Measurements from ENCODE around the gene KLF4.

KLF4 gene

DNA sequence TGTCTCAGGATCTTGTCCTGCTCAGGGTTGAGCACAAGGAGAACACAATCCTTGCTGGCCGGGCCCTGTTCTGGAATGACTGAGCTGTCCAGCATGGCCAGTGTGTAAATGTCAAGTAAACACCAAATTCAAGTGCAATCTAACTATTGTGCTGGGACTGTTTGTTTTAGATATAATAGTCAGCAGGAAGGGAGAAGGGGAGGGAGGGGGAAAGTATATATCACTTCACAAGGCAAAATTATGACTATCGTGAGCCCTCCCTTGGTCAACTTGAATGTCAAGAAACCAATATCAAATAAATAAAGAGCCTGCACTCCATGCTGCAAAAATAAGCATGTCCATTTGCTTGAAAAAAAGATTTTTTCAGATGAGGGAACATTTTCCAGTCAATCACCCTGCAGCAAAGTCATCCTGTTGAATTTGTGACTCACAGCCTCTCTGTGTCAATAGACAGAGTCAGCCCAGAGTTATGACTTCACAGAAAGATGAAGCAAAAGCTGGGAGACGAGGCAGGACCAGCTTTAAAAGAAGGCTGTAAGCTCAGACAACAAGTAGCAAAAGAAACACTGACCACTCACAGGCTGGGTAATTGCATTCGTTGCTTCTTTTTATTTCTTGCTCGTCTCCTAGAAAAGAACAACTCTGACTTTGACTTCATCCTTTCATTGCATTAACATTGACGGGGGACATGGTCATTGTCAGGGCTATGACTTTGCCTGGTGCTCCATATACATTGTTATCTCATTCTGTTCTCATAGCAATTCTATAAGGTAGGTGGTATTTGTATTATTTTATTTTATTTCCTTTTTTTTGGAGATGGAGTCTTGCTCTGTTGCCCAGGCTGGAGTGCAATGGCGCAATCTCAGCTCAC, 15.3 kb upstream of the KLF4 start:
- no peak for TF ChIP-seq EP300 (IDR thresholded peaks at IDR 0.05; ENCODE audit: borderline replicate concordance)
- TF ChIP-seq, protein P1, sequence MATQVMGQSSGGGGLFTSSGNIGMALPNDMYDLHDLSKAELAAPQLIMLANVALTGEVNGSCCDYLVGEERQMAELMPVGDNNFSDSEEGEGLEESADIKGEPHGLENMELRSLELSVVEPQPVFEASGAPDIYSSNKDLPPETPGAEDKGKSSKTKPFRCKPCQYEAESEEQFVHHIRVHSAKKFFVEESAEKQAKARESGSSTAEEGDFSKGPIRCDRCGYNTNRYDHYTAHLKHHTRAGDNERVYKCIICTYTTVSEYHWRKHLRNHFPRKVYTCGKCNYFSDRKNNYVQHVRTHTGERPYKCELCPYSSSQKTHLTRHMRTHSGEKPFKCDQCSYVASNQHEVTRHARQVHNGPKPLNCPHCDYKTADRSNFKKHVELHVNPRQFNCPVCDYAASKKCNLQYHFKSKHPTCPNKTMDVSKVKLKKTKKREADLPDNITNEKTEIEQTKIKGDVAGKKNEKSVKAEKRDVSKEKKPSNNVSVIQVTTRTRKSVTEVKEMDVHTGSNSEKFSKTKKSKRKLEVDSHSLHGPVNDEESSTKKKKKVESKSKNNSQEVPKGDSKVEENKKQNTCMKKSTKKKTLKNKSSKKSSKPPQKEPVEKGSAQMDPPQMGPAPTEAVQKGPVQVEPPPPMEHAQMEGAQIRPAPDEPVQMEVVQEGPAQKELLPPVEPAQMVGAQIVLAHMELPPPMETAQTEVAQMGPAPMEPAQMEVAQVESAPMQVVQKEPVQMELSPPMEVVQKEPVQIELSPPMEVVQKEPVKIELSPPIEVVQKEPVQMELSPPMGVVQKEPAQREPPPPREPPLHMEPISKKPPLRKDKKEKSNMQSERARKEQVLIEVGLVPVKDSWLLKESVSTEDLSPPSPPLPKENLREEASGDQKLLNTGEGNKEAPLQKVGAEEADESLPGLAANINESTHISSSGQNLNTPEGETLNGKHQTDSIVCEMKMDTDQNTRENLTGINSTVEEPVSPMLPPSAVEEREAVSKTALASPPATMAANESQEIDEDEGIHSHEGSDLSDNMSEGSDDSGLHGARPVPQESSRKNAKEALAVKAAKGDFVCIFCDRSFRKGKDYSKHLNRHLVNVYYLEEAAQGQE (IDR thresholded peaks at IDR 0.05; ENCODE audit: low read depth), result peak; percentile 41; the same call in 1 of the 2 replicates

DNA sequence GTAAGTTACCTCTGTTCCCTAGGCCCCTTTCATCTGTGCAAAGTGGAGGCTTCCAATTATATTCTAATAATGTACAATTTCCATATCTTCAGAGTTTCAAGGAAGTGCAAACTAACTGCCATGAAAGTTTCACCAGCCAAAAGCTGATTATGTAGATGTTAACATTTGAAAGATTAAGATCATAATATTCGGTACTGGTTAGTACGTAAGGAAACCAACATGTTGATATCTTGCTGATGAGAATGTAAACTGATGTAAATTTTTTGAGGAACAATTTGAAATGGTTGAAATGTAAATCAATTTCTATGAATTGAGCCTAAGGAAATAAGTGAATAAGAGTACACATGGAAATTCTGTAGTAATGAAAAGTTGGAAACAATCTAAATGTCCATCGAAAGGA, 12.9 kb upstream of the KLF4 start:
- TF ChIP-seq CEBPB (IDR thresholded peaks at IDR 0.05) (no peak), CREB1 (IDR thresholded peaks at IDR 0.05; ENCODE audit: low read depth) (no peak), EP300 (IDR thresholded peaks at IDR 0.05; ENCODE audit: borderline replicate concordance) (no peak), TAF1 (IDR thresholded peaks at IDR 0.05; ENCODE audit: low read depth) (no peak), FOXM1 (IDR thresholded peaks at IDR 0.05; ENCODE audit: borderline replicate concordance, low read depth) (no peak), TEAD4 (IDR thresholded peaks at IDR 0.05) (no peak), NFIC (IDR thresholded peaks at IDR 0.05) (no peak), YY1 (IDR thresholded peaks at IDR 0.05; ENCODE audit: low read depth) (no peak)
- TF ChIP-seq, protein P2, sequence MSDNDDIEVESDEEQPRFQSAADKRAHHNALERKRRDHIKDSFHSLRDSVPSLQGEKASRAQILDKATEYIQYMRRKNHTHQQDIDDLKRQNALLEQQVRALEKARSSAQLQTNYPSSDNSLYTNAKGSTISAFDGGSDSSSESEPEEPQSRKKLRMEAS (IDR thresholded peaks at IDR 0.05), result no peak
- TF ChIP-seq, protein P1 (IDR thresholded peaks at IDR 0.05; ENCODE audit: low read depth), result no peak
- TF ChIP-seq, protein P3, sequence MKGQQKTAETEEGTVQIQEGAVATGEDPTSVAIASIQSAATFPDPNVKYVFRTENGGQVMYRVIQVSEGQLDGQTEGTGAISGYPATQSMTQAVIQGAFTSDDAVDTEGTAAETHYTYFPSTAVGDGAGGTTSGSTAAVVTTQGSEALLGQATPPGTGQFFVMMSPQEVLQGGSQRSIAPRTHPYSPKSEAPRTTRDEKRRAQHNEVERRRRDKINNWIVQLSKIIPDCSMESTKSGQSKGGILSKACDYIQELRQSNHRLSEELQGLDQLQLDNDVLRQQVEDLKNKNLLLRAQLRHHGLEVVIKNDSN (IDR thresholded peaks at IDR 0.05), result no peak

DNA sequence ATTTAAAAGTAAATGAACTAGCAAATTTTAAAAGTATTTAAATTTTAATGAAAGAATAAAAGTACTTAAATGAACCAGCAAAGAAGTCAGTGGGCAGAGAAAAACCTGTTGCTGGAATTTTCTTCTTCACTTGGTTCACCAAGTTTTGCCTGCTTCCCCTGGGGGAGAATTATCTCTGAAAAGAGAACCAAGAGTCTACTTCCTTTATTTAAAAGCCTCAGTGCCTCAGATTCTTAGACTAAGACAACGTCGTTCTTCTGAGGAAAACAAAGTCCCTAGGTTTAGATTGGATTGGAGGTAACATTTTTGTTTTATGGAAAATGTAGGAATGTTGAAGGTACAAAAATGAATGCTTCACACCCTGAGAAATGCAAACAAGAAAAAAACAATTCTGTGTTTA, 7.4 kb upstream of the KLF4 start:
- no peak for TF ChIP-seq FOXM1 (IDR thresholded peaks at IDR 0.05; ENCODE audit: borderline replicate concordance, low read depth)

DNA sequence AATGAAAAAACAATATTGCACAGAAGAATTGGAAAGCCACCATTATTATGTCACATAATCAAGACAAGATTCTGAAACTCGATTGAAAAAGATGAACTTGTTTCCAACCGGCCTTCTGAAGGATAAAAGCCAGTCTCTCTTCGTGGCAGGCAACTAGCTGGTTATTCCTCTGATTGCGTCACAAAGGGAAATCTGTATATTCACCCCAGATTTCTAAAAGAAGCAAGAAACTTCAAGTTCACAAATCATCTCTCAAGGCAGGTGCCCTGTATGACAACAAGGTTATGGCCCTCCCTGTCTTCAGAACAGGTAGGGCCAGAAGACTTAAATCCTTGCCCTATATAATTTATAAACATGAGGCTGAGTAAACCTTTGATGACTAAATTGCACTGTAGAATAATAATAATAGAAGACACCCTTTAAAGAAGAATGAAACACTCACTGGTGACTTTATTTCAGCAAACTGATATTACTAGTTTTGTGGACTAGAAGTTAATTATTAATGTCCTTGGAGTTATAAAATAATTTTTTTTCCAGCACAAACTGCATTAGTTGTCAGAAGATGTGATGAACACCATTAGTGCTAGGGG, 2.9 kb upstream of the KLF4 start:
- TF ChIP-seq FOXM1 (IDR thresholded peaks at IDR 0.05; ENCODE audit: borderline replicate concordance, low read depth), result no peak
- no peak for TF ChIP-seq NFIC (IDR thresholded peaks at IDR 0.05)
- no peak for TF ChIP-seq TEAD4 (IDR thresholded peaks at IDR 0.05)

DNA sequence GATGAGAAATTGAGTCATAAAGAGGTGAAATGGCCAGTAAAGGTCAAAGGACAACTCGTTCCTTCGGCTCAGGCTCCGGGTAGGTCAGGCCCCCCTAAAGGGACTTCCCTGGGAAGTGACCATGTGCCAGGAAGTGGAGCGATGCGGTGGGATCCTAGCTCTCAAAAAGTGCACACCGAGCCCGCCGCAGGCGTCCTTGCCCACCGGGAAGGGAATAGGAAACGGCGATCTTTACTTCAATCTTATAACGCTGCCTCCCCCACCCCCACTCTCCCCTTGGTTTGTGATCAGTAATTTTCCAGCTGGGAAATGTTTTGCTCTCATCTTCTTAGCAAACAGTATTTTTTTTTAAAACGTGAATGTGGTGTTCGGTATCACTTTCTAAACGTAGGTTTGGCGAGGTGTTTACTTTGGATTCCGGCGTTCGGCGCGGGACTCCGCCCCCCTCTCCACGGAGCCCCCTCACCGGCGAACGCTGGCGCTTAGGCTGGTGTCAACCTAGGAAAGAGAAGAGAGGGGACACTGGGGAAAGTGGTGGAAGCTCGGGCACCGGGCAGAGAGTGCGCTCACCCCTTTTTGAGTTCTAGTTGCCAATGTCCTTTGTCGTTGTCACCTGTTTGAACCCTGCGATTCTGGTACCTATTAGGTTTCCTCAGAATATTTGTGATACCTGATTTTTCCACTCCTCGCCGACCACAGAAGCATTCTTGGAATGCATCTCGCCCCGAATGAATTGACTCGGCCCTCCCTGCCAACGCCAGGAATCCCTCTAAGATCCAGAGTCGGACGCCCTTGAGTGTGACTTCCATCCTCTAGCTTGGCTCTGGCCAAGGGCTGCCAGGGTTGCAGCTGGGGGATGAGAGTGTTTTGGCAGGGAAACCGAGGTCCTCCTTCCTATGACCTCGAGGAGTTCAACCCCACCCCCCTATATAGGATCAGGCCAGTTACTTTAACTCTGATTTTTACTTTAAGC, 1.8 kb upstream of the KLF4 start:
- TF ChIP-seq EGR1 (IDR thresholded peaks at IDR 0.05), result no peak
- TF ChIP-seq TAF1 (IDR thresholded peaks at IDR 0.05; ENCODE audit: low read depth), result no peak
- TF ChIP-seq TEAD4 (IDR thresholded peaks at IDR 0.05), result no peak
- TF ChIP-seq, protein P1 (IDR thresholded peaks at IDR 0.05; ENCODE audit: low read depth), result no peak
- no peak for TF ChIP-seq EP300 (IDR thresholded peaks at IDR 0.05; ENCODE audit: borderline replicate concordance)
- no peak for TF ChIP-seq ZBTB7A (IDR thresholded peaks at IDR 0.05; ENCODE audit: low read depth)
- no peak for TF ChIP-seq FOXM1 (IDR thresholded peaks at IDR 0.05; ENCODE audit: borderline replicate concordance, low read depth)
- no peak for TF ChIP-seq TCF12 (IDR thresholded peaks at IDR 0.05; ENCODE audit: low read depth)
